Nephron (organoid): Measurements from ENCODE around the gene LRRN4.

Experiments used
- H3K27ac Mint-ChIP-seq, 3 experiments: 2 replicates each; pipeline ENCODE4 v1.8.0; 2020; ENCODE audit warnings: mixed read lengths in 3 of 3, mild to moderate bottlenecking in 2 of 3, moderate library complexity in 1 of 3
- H3K27me3 Mint-ChIP-seq: 2 replicates; pipeline ENCODE4 v1.8.0; 2021; ENCODE audit warnings: low read depth, mild to moderate bottlenecking, moderate library complexity, mixed read lengths
- H3K36me3 Mint-ChIP-seq: 2 replicates; pipeline ENCODE4 v1.8.0; 2020; ENCODE audit warnings: low read depth, mixed read lengths
- H3K4me1 Mint-ChIP-seq: 2 replicates; pipeline ENCODE4 v1.8.0; 2020; ENCODE audit warnings: mixed read lengths
- H3K4me3 Mint-ChIP-seq, 3 experiments: 2 replicates each; pipeline ENCODE4 v1.8.0; 2020; ENCODE audit warnings: mild to moderate bottlenecking in 3 of 3, mixed read lengths in 3 of 3, moderate library complexity in 2 of 3
- H3K9me3 Mint-ChIP-seq: 2 replicates; pipeline ENCODE4 v1.8.0; 2020; ENCODE audit warnings: mixed read lengths
- CTCF ChIP-seq, 3 experiments: fragments of 200-600 bp; sonication (generic); IDR thresholded peaks; one replicate each; pipeline ENCODE4 v1.5.0; 2021; ENCODE audit warnings: antibody characterized with exemption in 3 of 3; ENCODE audit not compliant: unreplicated experiment in 3 of 3

LRRN4 gene

GRCh38 chr20:5990946-5991345 lies 62.9 kb downstream of the LRRN4 start:
- H3K9me3 Mint-ChIP-seq: no peaks in the 10 kb centered on the region
- no peak for TF ChIP-seq CTCF (IDR thresholded peaks at IDR 0.05; ENCODE audit: unreplicated experiment in 3 of 3)
- H3K36me3 Mint-ChIP-seq: peaks cover 27% of the 10 kb centered on the region
- peak overlapping the region; percentile 83 to 89 (median 84) for H3K27ac Mint-ChIP-seq
- H3K4me3 Mint-ChIP-seq: no peak overlapping the region
- H3K4me1 Mint-ChIP-seq: no peaks in the 10 kb centered on the region
- H3K27me3 Mint-ChIP-seq: no peaks in the 10 kb centered on the region
